Calu3 (cell line): ENCODE results near the gene EGR2. TPM values are rescaled to one million over a fixed set of nuclear protein-coding genes. Genes with fewer than 3 reads are reported as not detected.

Experiments
- BruUV-seq: library from RNA; stranded (reverse); fragments of 400-500 nt; replicated peaks from 2 replicates; lab custom pipeline; 2021; lab: Mats Ljungman, UMichigan
- CTCF ChIA-PET: fragments of 300-600 bp; sonication (Branson Sonifier 250); formaldehyde crosslinking; loops from one replicate; lab custom pipeline; 2022; ENCODE audit warnings: antibody characterized with exemption; lab: Charles Lee
- DNase-seq: peaks from one replicate; pipeline ENCODE4 v3.0.0; 2022
- H3K27ac Mint-ChIP-seq: one replicate; pipeline ENCODE4 v1.8.0; 2022; ENCODE audit warnings: mixed read lengths; ENCODE audit not compliant: unreplicated experiment
- H3K27me3 Mint-ChIP-seq: one replicate; pipeline ENCODE4 v1.8.0; 2022; ENCODE audit warnings: mixed read lengths; ENCODE audit not compliant: unreplicated experiment
- H3K36me3 Mint-ChIP-seq: one replicate; pipeline ENCODE4 v1.8.0; 2022; ENCODE audit warnings: mild to moderate bottlenecking, moderate library complexity, mixed read lengths; ENCODE audit not compliant: insufficient read depth, unreplicated experiment
- H3K4me1 Mint-ChIP-seq: one replicate; pipeline ENCODE4 v1.8.0; 2022; ENCODE audit warnings: mild to moderate bottlenecking, low read depth, mixed read lengths; ENCODE audit not compliant: unreplicated experiment
- H3K4me3 Mint-ChIP-seq: one replicate; pipeline ENCODE4 v1.8.0; 2022; ENCODE audit warnings: mild to moderate bottlenecking, low read depth, moderate library complexity, mixed read lengths; ENCODE audit not compliant: unreplicated experiment
- H3K9me3 Mint-ChIP-seq: one replicate; pipeline ENCODE4 v1.8.0; 2022; ENCODE audit warnings: low read depth, mixed read lengths; ENCODE audit not compliant: unreplicated experiment
- intact Hi-C: fragments of 100-400 bp; cut with micrococcal nuclease; formaldehyde crosslinking; loops from one replicate; pipeline ENCODE4 v1.10.0; 2022; ENCODE audit not compliant: unreplicated experiment
- total RNA-seq: library from RNA; stranded (reverse); gene quantifications from 2 replicates; pipeline ENCODE4 v1.2.3, GENCODE V29; 2022
- TF ChIP-seq, protein P1 (sequence below): fragments of 200-600 bp; IDR thresholded peaks from one replicate; pipeline ENCODE4 v1.8.0; 2022; ENCODE audit warnings: antibody characterized with exemption; ENCODE audit not compliant: unreplicated experiment

The EGR2 gene
- total RNA-seq, 1 experiment from 2014 or later = 0.68 TPM

GRCh38 chr10:62830679-62831078, 14.5 kb upstream of the EGR2 start:
- H3K9me3 Mint-ChIP-seq = no peaks in the 10 kb centered on the region
- BruUV-seq = no TSS peak
- intact Hi-C loops = no loop called here
- H3K4me3 Mint-ChIP-seq = no peak overlapping the region
- H3K27me3 Mint-ChIP-seq = no peaks in the 10 kb centered on the region
- H3K4me1 Mint-ChIP-seq = no peaks in the 10 kb centered on the region
- no peaks in the 10 kb centered on the region for H3K36me3 Mint-ChIP-seq
- CTCF ChIA-PET = interaction anchor here (1.2 kb wide), 1 partner anchor 12 kb away, joined by 10 read pairs; no protein-coding TSS in a partner anchor
- DNase-seq = no peak
- TF ChIP-seq, protein P1, sequence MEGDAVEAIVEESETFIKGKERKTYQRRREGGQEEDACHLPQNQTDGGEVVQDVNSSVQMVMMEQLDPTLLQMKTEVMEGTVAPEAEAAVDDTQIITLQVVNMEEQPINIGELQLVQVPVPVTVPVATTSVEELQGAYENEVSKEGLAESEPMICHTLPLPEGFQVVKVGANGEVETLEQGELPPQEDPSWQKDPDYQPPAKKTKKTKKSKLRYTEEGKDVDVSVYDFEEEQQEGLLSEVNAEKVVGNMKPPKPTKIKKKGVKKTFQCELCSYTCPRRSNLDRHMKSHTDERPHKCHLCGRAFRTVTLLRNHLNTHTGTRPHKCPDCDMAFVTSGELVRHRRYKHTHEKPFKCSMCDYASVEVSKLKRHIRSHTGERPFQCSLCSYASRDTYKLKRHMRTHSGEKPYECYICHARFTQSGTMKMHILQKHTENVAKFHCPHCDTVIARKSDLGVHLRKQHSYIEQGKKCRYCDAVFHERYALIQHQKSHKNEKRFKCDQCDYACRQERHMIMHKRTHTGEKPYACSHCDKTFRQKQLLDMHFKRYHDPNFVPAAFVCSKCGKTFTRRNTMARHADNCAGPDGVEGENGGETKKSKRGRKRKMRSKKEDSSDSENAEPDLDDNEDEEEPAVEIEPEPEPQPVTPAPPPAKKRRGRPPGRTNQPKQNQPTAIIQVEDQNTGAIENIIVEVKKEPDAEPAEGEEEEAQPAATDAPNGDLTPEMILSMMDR = no peak
- H3K27ac Mint-ChIP-seq = no peak overlapping the region

DNA sequence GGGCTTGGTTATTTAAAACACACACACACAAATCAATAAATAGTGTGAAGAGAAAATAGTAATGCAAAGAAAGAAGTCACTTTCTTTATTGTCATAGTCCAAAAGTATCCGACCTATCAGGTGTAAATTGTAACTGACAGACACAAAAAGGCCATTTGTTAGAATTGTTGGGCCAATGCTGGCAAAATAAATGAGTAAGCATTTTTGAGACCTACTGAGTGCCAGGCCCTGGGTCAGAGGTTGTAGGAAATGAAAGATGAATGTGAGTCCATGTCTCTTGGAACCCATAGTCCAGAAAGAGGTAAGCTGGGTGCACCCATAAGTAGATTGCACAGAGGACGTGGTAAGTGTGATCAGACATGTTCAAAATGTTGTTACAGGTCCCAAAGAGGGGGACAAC, 13.5 kb upstream of the EGR2 start:
- intact Hi-C loops = no loop called here
- no peaks in the 10 kb centered on the region for H3K36me3 Mint-ChIP-seq
- CTCF ChIA-PET = no interaction called here
- no peak overlapping the region for H3K27ac Mint-ChIP-seq
- no peak overlapping the region for H3K4me3 Mint-ChIP-seq
- DNase-seq = no peak
- H3K4me1 Mint-ChIP-seq = no peaks in the 10 kb centered on the region
- H3K27me3 Mint-ChIP-seq = no peaks in the 10 kb centered on the region
- BruUV-seq = no TSS peak
- no peaks in the 10 kb centered on the region for H3K9me3 Mint-ChIP-seq
- TF ChIP-seq, protein P1 = no peak

- CTCF ChIA-PET = no interaction called here
- intact Hi-C loops = no loop called here
- TF ChIP-seq, protein P1 = no peak
- DNase-seq = no peak
- H3K27me3 Mint-ChIP-seq = peaks cover 14% of the 10 kb centered on the region
- H3K4me3 Mint-ChIP-seq = no peak overlapping the region
- no peak overlapping the region for H3K27ac Mint-ChIP-seq
- H3K4me1 Mint-ChIP-seq = no peaks in the 10 kb centered on the region
- H3K36me3 Mint-ChIP-seq = no peaks in the 10 kb centered on the region
- BruUV-seq = no TSS peak
- no peaks in the 10 kb centered on the region for H3K9me3 Mint-ChIP-seq
Measured at GRCh38 chr10:62826273-62826672, 10.1 kb upstream of the EGR2 start.

- intact Hi-C loops = no loop called here
- CTCF ChIA-PET = interaction anchor here (0.6 kb wide), 1 partner anchor 504 kb away, joined by 3 read pairs; no protein-coding TSS in a partner anchor
- no peak overlapping the region for H3K4me3 Mint-ChIP-seq
- peaks cover 52% of the 10 kb centered on the region for H3K27me3 Mint-ChIP-seq
- TF ChIP-seq, protein P1 = no peak
- no peak overlapping the region for H3K27ac Mint-ChIP-seq
- no TSS peak for BruUV-seq
- peaks cover 25% of the 10 kb centered on the region for H3K36me3 Mint-ChIP-seq
- peaks cover 6% of the 10 kb centered on the region for H3K4me1 Mint-ChIP-seq
- no peak for DNase-seq
- H3K9me3 Mint-ChIP-seq = no peaks in the 10 kb centered on the region
Measured at GRCh38 chr10:62820586-62820985, 4.4 kb upstream of the EGR2 start.
